ENCODE results near the gene PRRT4. TPM values are rescaled to one million over a fixed set of nuclear protein-coding genes. Genes with fewer than 3 reads are reported as not detected.

PRRT4 gene
- total and polyA plus RNA-seq, 2 of the 13 experiments (the other 11 are each of a cell fraction or from before 2014, with no cell fraction given): not detected

- TF ChIP-seq GMEB2 (CRISPR knock-in tag; IDR thresholded peaks at IDR 0.05; ENCODE audit: low read depth): peak; percentile 63; the same call in 1 of the 2 replicates
- TF ChIP-seq MAFG (CRISPR knock-in tag; IDR thresholded peaks at IDR 0.05): no peak
- peak; percentile 78 for TF ChIP-seq ZNF362 (CRISPR knock-in tag; IDR thresholded peaks at IDR 0.05; ENCODE audit: borderline replicate concordance)
- peak; percentile 98 for TF ChIP-seq ZNF879 (CRISPR knock-in tag; IDR thresholded peaks at IDR 0.05)
- peak; percentile 82 for TF ChIP-seq MIER2 (CRISPR knock-in tag; IDR thresholded peaks at IDR 0.05)
- peak; percentile 99 for TF ChIP-seq KMT2B (CRISPR knock-in tag; IDR thresholded peaks at IDR 0.05)
- peak; percentile 94 for TF ChIP-seq SPEN (CRISPR knock-in tag; IDR thresholded peaks at IDR 0.05; ENCODE audit: low read depth)
- TF ChIP-seq SMAD1 (CRISPR knock-in tag; IDR thresholded peaks at IDR 0.05; ENCODE audit: borderline replicate concordance, low read depth): peak; percentile 91; the same call in 1 of the 2 replicates
- peak; percentile 94 for TF ChIP-seq MLXIP (CRISPR knock-in tag; IDR thresholded peaks at IDR 0.05; ENCODE audit: borderline replicate concordance)
- TF ChIP-seq YY1 (IDR thresholded peaks at IDR 0.05; ENCODE audit: insufficient read depth, insufficient replicate concordance, low read depth, low read length): peak; percentile 95
- TF ChIP-seq ZNF878 (CRISPR knock-in tag; IDR thresholded peaks at IDR 0.05): peak; percentile 100
- no peak for TF ChIP-seq PCBP2 (optimal IDR thresholded peaks at IDR 0.05; ENCODE audit: low read depth, low read length, poor library complexity, severe bottlenecking)
- TF ChIP-seq ATAD3A (CRISPR knock-in tag; IDR thresholded peaks at IDR 0.05): peak; percentile 91; the same call in 1 of the 2 replicates
- TF ChIP-seq ZNF138 (CRISPR knock-in tag; IDR thresholded peaks at IDR 0.05; ENCODE audit: low read depth): peak; percentile 99
- peak; percentile 99 for TF ChIP-seq KDM2A (CRISPR knock-in tag; IDR thresholded peaks at IDR 0.05; ENCODE audit: borderline replicate concordance, low read depth)
- peak; percentile 96 for TF ChIP-seq ZNF841 (CRISPR knock-in tag; IDR thresholded peaks at IDR 0.05; ENCODE audit: borderline replicate concordance)
- peak; percentile 80 for TF ChIP-seq NFYC (CRISPR knock-in tag; IDR thresholded peaks at IDR 0.05)
- TF ChIP-seq FOXA3 (CRISPR knock-in tag; IDR thresholded peaks at IDR 0.05): peak; percentile 83
- peak; percentile 90 for TF ChIP-seq DR1 (CRISPR knock-in tag; IDR thresholded peaks at IDR 0.05)
- TF ChIP-seq FOXO4 (CRISPR knock-in tag; conservative IDR thresholded peaks at IDR 0.05): peak; percentile 85; the same call in 1 of the 2 replicates
- TF ChIP-seq MEF2D (CRISPR knock-in tag; IDR thresholded peaks at IDR 0.05): peak; percentile 87
- peak; percentile 98 for TF ChIP-seq SATB2 (CRISPR knock-in tag; IDR thresholded peaks at IDR 0.05)
- TF ChIP-seq SP2 (CRISPR knock-in tag; IDR thresholded peaks at IDR 0.05): peak; percentile 52; the same call in 1 of the 2 replicates
Observed at GRCh38 chr7:128343554-128344430, 17.7 kb downstream of the PRRT4 start, which contains the start of gene RBM28 (continued).

All from HepG2 (cell line).